GM21723 (cell line): ENCODE data around the gene NAMPT.
"Not testable (repeated sequence)": the region's sequence is repeated elsewhere in the genome, so short reads cannot be mapped to it uniquely, and the experiment has no call there.

ENCODE experiments used
- ATAC-seq: cut with Tn5 transposase; IDR thresholded peaks from one replicate; pipeline ENCODE4 v1.9.1; 2021; ENCODE audit warnings: mild to moderate bottlenecking, moderate library complexity; ENCODE audit not compliant: unreplicated experiment

Gene NAMPT

DNA sequence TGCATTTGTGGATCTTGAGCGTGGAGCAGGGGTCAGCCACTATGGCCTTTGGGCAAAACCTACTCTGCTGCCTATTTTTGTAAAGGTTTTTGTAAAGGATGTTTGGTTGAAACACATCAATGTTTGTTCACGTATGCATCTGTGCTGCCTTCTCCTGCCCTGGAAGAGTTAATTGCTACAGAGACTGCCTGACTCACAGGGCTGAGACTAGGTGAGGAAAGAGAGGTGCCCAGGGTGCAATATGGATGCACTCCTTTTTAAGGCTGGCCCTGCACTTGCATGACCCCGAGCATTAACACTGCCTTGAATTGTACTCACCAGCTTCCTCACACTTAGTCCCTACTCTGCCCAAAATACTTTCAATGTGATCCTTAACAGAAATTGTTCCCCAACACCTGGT, 20.9 kb upstream of the NAMPT start:
- no peak for ATAC-seq

DNA sequence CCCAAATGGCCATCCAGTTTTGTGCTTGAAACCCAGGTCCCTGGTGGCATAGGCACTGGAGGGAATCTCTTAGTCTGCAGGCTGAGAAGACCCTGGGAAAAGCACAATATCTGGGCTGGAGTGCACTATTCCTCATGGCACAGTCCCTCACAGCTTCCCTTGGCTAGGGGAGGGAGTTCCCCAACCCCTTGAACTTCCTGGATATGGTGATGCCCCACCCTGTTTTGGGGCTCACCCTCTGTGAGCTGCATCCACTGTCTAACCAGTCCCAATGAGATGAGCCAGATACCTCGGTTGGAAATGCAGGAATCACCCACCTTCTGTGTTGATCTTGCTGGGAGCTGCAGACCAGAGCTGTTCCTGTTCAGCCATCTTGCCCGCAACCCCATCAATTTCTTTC, 19.8 kb upstream of the NAMPT start:
- ATAC-seq, result no peak

DNA sequence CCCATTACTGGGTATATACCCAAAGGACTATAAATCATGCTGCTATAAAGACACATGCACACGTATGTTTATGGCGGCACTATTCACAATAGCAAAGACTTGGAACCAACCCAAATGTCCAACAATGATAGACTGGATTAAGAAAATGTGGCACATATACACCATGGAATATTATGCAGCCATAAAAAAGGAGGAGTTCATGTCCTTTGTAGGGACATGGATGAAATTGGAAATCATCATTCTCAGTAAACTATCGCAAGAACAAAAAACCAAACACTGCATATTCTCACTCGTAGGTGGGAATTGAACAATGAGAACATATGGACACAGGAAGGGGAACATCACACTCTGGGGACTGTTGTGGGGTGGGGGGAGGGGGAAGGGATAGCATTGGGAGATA, 13.8 kb upstream of the NAMPT start:
- not testable (repeated sequence) for ATAC-seq

DNA sequence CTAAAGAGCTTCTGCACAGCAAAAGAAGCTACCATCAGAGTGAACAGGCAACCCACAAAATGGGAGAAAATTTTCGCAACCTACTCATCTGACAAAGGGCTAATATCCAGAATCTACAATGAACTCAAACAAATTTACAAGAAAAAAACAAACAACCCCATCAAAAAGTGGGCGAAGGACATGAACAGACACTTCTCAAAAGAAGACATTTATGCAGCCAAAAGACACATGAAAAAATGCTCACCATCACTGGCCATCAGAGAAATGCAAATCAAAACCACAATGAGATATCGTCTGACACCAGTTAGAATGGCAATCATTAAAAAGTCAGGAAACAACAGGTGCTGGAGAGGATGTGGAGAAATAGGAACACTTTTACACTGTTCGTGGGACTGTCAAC, 13.4 kb upstream of the NAMPT start:
- ATAC-seq, result not testable (repeated sequence)

DNA sequence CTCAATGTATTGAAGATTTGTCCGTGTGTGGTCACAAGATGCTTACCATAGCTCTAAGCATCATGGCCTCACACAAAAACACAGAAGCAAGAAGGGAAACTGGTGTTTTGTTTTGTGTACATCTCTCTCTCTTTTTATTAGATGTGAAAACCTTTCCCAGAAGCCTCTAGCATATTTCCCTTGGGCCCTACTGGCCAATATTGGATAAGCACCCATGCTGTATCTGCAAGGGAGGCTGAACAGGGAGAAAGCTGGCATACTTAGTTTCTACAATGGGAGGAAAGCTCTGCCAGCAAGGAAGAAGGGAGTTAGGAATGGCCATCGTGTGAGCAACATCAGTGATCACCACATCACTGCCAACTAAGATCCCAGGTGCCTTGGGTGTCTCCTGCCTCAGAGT, 9.6 kb upstream of the NAMPT start:
- ATAC-seq, result no peak

DNA sequence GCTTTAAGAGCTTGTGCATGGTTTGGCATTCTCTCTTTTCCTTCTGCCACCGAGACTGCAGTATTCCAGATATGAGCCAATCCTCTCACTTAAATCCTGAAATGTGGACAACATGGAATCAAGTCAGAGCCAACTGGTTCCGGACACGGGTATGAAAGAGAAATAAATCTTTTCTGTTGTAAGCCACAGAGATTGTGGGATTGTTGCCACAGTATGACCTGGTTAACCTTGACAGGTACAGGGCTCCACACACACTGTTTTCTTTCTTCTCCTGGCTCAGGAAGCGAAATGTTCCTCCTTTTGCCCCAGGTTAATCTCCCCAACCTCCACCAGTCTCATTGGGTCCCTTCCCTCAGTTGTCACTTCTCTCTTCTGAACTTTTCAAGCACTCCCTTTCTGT, 6.5 kb upstream of the NAMPT start:
- ATAC-seq, result no peak

DNA sequence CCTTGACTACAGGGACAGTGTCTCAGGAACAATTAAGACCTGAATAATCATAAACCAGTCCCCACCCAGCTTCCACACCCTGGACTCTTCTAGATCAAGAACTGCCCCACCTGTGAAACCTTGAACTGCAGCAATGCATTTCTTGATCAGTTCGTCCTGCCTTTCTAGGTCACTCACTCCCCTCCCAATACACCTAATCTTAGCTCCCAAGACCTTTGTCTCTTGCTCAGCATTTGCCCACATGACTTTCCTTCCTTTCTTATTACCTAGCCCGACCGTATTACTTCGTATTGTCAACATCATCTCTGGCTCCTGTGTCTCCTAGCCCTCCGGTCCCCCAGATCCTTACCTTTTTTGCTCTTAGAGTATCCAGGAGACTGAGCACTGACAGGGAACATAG, 5.5 kb upstream of the NAMPT start:
- ATAC-seq, result no peak

DNA sequence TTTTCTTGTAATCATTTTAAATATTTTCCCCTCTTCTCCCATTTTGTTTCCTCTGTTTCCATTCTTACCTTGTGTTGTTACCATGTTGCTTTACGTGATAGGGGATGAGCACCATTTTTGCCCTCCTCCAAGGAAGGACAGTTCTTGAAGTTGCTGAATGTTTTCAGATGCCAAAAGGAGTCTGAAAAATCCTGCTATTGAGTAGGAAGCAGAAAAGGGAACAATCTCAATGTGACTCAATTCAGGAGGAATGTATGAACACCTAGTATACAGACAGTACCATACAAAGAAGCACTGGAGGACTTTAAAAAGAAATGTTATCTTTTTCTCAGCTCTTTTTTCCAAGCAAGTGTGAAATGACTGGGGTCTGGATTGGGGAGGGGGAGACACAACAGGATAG, 5.1 kb upstream of the NAMPT start:
- ATAC-seq, result no peak

DNA sequence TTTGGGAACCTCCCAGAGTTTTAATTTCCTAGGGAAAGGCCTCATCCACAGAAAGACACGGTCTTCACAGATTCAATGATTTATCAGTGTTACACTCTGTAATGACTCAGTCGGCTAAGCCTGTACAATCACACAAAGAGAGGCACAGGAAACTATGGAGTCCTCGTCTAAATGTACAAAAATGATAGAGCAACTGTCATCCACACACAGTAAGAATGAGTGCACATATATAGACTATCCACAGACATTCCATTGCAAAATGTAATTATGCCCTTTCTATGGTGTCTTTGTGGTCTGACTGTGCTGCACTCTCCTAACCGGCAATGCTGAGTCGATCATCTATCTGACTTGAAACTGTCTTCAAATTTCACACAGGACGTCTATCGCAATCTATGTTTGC, 3.5 kb upstream of the NAMPT start:
- ATAC-seq, result no peak

DNA sequence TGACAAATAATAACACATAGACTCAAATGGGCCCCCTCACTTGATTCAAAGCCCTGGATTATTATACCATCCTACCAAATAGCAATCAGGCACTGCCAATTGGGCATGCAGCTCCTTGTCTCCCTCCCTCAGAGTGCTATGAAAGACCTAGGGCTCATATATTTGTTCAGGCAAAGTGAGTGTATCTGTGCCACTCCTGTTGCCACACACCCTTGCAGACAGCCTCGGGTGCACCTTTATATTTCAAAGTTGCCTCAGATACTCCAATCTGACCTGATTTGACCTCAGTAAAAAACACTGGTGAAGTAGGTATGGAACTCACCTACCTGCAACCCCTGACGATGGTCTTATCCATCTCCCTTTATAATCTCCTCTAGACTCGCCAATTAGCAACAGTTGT, 3.0 kb upstream of the NAMPT start:
- no peak for ATAC-seq

DNA sequence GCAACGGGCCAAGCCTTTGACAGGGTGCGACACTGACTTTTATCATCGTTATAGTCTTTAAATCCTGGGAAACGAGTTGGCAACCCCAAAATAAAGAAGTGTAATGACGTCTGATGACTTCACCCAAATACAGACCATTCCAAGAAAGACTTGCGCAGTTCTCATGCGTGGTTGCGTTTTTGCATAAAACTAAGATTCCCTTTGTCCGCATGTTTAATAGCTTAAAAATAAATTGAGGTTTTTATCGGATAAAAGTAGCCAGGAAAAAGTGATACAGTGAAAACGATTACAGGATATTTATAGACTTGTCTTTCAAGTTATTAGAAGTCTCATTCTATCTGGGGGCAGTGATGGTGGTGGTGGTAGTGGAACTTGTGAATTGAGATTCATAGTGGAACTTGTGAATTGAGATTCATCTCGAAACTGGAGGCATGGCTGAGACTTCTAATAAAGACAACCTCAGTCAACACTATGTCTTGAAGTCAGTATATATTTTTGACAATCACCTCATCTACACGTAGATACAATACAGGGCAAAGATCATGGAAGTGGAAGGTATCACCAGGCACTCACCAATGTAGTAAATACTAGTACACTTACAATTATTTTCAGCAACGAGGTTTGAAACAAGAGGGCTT, 1.2 kb upstream of the NAMPT start:
- peak; percentile 39 for ATAC-seq

DNA sequence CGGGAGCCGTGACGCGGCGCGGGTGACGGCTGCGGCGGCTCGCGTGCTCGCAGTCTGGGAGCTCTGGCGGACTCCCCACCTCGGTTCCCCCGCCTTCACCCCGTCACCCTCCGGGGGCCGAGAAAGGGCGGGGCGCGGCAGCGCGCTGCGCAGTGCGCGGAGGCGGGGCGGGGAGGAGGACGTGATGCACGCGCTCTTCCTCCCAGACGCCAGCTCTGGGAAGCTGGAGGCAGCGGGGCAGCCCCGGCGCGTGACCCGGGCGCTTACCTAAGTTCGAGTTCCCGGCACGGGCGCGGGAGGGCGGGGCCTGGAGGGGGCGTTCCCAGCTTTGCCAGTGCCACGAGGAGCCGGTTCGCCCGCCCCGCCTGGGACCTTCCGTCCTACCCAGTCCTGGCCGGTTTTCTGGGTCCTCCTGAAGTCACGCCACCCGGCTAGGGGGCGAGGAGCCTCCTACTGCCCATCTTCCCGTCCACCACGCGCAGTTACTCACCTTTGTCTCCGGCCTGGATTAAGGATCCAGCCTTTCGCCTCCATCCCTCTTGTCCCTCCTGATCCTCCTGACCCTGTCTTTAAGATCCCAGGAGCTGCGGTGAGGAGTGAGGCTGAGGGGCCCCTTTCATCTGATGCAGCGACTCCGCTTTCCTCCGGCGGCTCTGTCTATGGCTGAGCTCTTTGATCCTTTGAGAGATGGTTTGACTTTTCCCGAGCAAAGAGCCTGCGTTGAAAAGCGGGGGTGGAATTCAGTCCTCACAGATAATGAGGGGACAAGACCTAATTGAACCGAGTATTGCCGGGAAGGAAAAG, 470 bp upstream of the NAMPT start:
- peak; percentile 80 for ATAC-seq

DNA sequence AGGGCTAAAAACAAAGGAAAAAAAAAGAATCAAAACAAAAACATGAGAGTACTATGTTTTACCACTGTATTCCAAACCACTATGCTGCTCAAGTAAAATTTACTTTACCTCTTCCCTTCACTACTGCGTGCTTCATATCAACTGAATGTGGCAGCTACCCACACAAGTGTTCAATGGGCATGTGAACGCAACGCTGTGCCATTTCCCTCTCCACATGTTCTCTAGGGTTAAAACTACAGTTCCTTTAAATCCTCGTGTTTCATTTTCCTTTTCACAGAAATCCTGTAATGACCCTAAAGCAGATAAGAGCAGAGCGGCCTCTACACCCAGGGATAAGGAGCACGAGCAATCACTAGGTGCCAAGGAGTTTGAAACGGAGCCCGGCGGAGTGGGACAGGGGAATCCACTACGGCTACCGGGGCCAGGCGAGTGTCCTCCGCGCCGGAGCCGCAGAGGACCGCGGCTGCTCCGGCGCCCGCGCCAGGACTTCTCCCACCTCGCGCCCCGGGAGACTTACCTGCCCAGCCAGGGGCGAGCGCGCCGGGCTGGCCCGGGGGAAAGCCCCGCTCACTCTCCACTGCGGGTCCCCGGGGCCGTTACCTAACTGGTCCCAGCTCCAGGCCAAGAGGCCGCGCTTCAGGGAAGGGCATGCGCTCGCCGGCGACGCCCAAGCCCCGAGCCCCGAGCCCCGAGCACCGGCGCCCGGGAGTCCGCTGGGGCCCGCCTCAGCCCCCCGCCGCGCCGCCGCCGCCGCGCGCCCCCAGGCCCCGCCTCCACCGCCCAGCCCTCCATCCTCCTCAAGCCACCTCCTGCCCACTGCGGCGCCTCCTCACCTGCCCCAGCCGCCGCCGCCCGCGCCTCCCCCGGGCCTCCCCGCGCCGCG, 711 bp downstream of the NAMPT start:
- ATAC-seq, result peak; percentile 26

DNA sequence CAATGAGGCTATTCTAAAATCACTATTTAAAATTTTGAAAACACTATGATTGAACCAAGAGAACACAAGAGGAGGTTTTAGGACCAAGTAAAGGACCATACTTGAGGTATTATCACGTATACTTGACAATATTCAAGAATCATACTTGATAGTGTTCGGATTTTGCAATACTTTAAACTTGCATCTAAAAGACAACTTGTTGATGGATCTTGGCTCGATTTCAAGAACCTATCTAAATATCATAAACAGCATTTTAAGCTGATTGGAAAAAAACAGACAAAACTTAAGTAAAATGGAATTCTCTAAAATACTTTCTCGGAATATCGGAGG, 1.3 kb downstream of the NAMPT start:
- no peak for ATAC-seq

DNA sequence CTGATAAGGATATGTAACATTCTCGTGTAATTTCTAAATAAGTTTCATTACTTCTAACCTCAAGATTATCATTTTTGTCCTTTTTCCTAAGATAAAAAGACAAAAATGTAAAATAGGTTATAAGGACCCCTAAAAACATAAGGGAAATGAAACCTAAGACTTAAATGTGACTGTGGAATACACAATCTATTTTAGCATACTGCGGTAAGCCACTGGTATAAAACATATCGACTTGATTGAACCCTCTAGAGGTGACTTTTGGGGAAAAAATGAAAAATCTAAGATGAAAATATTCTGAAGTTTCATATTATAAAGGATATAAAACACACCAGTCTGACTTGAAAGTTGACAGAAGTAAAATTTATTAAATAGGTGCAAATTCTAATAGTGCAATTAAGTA, 1.9 kb downstream of the NAMPT start:
- no peak for ATAC-seq

DNA sequence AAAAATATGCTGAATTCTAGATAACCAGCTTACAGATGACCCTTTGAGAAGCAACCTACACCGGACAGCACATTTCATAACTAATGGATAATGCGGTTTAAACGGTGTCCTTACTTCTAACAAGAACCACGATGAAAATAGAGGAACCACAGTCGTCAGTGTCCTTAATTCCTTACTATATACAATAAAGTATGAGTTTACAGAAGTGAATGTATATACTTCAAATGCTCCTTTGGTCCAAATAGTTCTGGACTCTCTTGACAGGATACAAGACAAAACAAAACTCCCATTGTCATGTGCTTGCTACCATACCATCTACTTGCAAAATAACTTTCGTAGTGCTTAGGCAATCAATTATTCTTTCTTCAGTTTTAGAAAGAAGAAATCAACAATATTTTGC, 2.4 kb downstream of the NAMPT start:
- ATAC-seq, result no peak

DNA sequence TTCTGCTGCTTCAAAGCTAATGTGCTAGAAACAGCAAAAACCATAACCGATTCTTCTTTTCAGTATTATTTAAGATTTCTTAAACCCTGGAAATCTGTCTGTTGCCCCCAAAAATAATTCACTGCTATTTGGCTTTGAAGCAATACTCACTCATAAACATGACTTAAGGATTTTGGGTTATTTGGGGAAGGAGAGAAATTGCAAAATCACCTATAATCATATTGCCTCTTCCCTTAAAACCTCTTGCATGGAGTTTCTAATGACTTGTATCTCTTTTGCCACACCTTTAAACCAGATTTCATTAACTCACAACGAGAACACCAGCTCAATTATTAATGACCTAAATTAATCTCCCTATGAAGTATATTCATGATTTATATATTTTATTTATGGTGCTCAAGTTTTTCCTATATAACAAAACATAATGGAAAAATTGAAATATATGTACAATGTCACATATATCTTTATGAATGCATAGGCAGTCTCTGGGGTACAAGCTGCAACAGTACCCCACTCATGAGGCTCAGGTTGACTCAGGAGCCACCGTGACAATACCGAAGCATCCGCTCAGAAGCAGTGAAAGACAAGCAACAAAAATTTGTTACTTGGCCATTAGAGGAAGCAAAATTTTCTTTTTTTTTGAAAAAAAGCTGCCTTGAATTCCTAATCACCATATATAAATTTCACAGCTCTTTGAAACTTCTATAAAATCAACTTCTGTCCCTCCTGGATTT, 3.0 kb downstream of the NAMPT start:
- no peak for ATAC-seq

DNA sequence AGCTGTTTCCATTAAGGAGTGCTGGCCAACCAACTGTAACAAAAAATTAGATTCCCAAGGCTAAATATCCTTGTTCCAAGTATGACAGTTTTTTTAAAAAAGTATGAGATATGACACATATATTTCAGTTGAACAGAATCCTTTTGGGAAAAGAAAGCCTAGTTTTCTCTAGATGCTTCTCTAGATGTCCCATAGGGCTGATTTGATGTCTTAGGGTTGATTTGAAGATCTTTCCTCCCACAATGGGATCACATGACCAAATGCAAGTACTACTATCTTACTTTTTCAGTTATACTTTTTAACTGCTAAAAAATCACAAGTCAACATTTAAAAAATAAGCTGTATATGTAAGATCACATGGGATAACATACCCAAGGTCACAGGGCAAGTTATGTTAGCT, 3.7 kb downstream of the NAMPT start:
- no peak for ATAC-seq

DNA sequence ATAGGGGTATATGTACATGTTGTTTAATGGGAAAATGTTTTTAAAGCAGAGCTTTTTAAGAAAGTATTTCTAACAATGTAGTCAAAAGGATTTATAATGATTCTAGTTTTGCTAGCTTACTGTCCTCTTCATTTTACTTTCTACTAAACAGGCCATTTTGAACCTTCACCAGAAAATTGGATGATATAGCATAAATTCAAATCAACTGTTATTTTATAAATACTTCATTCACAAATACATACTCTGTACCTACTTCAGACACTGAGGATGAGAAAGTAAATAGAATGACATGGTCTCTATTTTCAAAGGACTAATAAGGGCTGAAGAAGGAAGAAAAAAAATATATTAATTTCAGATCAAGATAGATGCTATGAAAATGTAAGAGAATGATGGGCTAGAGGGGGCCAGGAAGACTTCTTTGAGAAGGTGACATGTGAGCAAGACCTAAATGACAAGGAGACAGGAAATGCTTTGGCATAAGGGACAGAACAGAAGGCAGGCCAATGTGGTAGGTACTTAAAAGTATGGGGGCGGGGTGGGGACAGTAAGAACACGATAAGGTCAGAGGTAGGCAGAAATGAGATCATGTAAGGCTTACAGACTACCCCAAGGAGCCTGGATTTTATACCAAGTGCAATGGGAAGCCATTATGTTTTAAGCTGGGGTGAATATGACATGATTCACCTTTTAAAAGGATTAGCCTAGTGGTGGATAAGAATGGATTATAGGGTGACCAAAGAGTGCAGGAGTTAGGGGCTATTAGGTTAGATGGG, 5.2 kb downstream of the NAMPT start:
- no peak for ATAC-seq

DNA sequence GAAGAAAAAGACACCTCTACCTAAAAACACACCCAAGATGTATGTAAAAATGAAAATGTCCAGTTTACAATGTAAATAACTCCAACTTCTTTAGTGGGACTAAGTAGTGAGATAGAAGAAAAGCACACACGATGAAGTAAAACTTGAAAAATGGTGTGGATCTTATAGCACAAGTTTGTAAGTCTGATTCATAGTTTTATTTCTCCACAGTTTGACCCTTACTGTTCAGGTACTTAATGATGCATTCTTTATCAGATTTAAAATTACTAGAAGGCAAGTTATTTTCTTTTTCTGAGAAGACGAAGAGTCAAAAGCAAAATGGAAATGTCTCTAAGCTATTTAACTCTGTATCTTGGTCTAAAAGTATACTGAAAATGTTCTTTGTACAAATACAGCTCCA, 6.1 kb downstream of the NAMPT start:
- no peak for ATAC-seq

DNA sequence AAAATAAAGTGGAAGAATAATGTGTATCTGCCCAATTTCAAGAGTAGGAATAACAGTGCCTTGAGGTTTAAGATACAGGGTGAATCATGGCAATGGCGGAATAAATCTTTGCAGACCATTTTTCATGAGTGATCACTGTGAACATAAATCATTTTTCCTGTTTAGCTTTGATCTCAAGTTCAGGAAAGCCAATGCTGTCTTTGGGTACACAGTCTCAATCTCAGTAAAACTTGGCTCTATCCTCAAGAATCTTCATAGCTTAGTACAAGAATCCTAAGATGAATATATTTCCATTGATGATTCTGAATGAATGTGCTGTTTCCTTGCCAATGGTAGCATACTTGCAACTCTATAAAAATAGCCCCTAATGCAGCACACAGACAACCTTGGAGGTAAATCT, 6.8 kb downstream of the NAMPT start:
- no peak for ATAC-seq
